ENCODE results near the gene LRRC40.

GRCh38 chr1:70142075-70142474 is 63.3 kb downstream of the LRRC40 start:
- TF ChIP-seq CTCF (conservative IDR thresholded peaks at IDR 0.05 in 1 of 2, IDR thresholded peaks at IDR 0.05 in 1 of 2; ENCODE audit: extremely low read depth in 1 of 2, insufficient read depth in 1 of 2, low read depth in 1 of 2, low read length in 2 of 2) = peak; percentile 28 to 40
- TF ChIP-seq EZH2 (IDR thresholded peaks at IDR 0.05; ENCODE audit: borderline replicate concordance, low read length) = no peak

All from mammary epithelial cell (primary cell).